Measurements from ENCODE around the gene MTR.

MTR gene

DNA sequence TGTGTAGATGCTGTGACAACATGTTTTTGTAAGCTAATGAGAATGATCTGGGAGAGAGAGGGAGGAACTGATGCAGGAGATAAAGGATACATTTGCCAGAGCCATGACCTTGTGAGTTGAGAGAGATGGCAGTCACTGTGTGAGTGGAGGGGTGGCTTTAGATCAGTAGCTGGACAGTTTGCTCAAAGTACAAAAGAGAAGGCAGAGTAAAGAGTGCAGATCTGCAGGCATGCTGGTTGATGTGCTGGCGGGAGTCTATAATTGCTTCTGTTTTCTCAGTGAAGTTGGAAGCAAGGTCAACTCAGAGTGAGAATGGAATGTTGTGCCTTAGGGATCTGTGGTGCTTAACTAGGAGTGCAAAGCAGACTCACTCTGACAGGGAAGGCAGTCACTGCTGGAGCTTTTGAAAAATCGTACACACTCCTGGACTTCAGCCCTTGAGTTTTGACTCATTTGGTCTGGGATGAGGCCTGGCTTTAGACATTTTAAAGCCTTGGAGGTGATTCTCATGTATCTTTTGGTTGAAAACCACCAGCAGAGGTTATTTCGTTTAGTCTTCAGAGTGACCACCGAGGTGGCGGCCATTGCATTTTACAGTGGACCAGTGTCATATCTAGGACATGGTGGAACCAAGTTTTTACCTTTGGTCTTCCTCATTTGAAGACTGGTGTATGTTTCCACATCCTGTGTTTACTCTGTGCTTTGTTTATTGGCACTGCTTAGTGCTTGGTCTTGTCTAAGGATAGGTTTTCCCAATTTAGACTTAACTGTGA is 49.6 kb downstream of the MTR start:
- DNase-seq (ENCODE audit: low spot score) = no peak
- TF ChIP-seq, protein P1, sequence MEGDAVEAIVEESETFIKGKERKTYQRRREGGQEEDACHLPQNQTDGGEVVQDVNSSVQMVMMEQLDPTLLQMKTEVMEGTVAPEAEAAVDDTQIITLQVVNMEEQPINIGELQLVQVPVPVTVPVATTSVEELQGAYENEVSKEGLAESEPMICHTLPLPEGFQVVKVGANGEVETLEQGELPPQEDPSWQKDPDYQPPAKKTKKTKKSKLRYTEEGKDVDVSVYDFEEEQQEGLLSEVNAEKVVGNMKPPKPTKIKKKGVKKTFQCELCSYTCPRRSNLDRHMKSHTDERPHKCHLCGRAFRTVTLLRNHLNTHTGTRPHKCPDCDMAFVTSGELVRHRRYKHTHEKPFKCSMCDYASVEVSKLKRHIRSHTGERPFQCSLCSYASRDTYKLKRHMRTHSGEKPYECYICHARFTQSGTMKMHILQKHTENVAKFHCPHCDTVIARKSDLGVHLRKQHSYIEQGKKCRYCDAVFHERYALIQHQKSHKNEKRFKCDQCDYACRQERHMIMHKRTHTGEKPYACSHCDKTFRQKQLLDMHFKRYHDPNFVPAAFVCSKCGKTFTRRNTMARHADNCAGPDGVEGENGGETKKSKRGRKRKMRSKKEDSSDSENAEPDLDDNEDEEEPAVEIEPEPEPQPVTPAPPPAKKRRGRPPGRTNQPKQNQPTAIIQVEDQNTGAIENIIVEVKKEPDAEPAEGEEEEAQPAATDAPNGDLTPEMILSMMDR (IDR thresholded peaks at IDR 0.05; ENCODE audit: extremely low read depth, insufficient read depth, missing control alignments) = no peak
- in situ Hi-C loops (cut with MboI; ENCODE audit: low pct_unique_long_range_greater_than_20kb, low sequenced_read_pairs, unreplicated experiment) = no loop called here

DNA sequence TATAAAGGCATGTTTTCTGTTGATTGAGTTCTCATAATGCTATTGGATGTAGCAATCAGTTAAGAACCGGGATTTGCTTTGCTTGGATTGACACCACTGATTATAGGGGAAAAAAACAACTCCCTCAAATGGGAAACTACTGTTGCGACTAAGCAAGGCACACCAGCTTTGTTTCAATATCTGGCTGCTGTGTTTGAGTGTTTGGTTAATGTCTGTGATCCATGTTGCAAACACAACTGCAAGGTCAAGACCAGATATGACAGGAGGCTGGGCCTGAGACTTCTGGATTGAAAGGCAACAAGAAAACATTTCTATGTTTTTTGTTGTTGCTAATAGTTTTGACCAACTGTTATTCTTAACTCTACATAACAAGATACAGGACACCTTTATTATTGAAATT is 50.7 kb downstream of the MTR start:
- DNase-seq (ENCODE audit: low spot score) = no peak
- TF ChIP-seq, protein P1 (IDR thresholded peaks at IDR 0.05; ENCODE audit: extremely low read depth, insufficient read depth, missing control alignments) = no peak
- in situ Hi-C loops (cut with MboI; ENCODE audit: low pct_unique_long_range_greater_than_20kb, low sequenced_read_pairs, unreplicated experiment) = no loop called here

GRCh38 chr1:236848274-236848923 is 53.3 kb downstream of the MTR start:
- in situ Hi-C loops (cut with MboI; ENCODE audit: low pct_unique_long_range_greater_than_20kb, low sequenced_read_pairs, unreplicated experiment) = no loop called here
- TF ChIP-seq, protein P1 (IDR thresholded peaks at IDR 0.05; ENCODE audit: extremely low read depth, insufficient read depth, missing control alignments) = no peak

DNA sequence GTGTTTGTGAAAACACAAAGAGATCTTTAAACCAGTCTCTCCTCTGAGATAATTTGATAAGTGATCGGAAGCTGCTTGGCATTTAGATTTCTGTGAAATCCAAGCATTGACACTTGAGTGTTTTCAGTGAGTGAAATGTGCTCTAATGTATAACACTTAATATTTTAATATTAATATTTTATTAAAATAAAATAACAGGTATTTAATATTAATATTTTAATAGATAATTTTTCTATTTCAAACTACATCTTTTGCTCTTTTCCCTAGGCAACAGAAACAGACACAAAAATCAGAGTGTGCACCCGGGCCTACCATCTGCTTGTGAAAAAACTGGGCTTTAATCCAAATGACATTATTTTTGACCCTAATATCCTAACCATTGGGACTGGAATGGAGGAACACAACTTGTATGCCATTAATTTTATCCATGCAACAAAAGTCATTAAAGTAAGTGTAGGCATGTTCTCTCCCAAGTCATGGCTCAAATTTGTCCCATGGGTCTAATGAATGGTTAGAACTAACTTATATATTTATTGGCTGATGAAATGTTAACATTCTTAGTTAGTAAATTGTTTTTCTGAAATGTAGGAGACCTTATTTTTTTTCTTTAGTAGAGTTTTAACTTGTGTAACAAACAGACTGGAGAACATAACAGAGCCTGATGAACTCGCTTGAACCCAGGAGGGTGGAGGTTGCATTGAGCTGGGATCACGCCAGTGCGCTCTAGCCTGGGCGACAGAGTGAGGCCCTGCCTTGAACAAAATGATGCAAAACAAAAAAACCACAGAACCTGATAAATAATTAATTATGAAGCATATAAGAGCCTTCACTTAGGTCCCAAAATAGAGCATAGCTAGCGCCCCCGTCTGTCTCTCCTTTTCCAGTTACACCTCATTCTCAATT is 55.2 kb downstream of the MTR start:
- TF ChIP-seq, protein P1 (IDR thresholded peaks at IDR 0.05; ENCODE audit: extremely low read depth, insufficient read depth, missing control alignments) = no peak
- in situ Hi-C loops (cut with MboI; ENCODE audit: low pct_unique_long_range_greater_than_20kb, low sequenced_read_pairs, unreplicated experiment) = loop anchor here (25.0 kb wide), 1 partner anchor 738 kb away; no protein-coding TSS in a partner anchor
- no peak for DNase-seq (ENCODE audit: low spot score)

More at GRCh38 chr1:236848274-236848923, 53.3 kb downstream of the MTR start:
- no peak for DNase-seq (ENCODE audit: low spot score)

DNA sequence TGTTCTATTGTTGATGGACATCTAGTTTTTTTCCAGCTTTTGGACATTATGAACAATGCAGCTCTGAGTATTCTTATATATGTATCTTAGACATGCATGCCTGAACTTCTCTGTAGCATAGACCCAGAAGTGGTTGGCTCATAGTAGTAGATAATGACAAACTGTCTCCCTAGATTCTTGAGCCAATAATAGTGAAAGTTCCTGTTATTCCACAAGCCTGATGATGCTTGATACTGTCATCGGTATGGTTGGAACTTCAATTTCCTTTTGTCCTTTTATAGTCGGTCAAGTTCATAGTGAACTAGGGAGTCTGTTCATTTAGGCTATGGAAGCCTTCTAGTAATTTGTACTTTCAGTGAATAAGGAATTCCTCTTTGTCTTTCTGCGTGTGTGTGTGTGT is 56.8 kb downstream of the MTR start:
- in situ Hi-C loops (cut with MboI; ENCODE audit: low pct_unique_long_range_greater_than_20kb, low sequenced_read_pairs, unreplicated experiment) = loop anchor here (25.0 kb wide), 1 partner anchor 740 kb away; no protein-coding TSS in a partner anchor
- TF ChIP-seq, protein P1 (IDR thresholded peaks at IDR 0.05; ENCODE audit: extremely low read depth, insufficient read depth, missing control alignments) = no peak
- no peak for DNase-seq (ENCODE audit: low spot score)
